Ascending aorta (tissue), 2 donors: ENCODE results near the gene EMILIN2. TPM values are rescaled to one million over a fixed set of nuclear protein-coding genes. Genes with fewer than 3 reads are reported as not detected.

Experiments used
- DNase-seq, 2 donors: peaks; one replicate each; pipeline ENCODE4 v3.0.0-alpha.2; 2019; ENCODE audit warnings: low spot score in 2 of 2
- H3K27ac ChIP-seq, 2 donors: fragments of 200-600 bp; sonication (generic); one replicate each; pipeline ENCODE4 v1.5.1; 2016 to 2017; ENCODE audit warnings: mild to moderate bottlenecking in 1 of 2
- H3K27me3 ChIP-seq: fragments of 200-600 bp; sonication (generic); one replicate; pipeline ENCODE4 v1.5.1; 2017
- H3K36me3 ChIP-seq, 2 donors: fragments of 200-600 bp; sonication (generic); one replicate each; pipeline ENCODE4 v1.5.1; 2016
- H3K4me1 ChIP-seq, 2 donors: fragments of 200-600 bp; sonication (generic); one replicate each; pipeline ENCODE4 v1.5.1; 2016 to 2017; ENCODE audit warnings: mild to moderate bottlenecking in 1 of 2
- H3K4me3 ChIP-seq, 2 donors: fragments of 200-600 bp; sonication (generic); one replicate each; pipeline ENCODE4 v1.5.1; 2016 to 2017; ENCODE audit warnings: mild to moderate bottlenecking in 1 of 2
- H3K9me3 ChIP-seq, 2 donors: fragments of 200-600 bp; sonication (generic); one replicate each; pipeline ENCODE4 v1.5.1; 2016
- intact Hi-C: fragments of 100-400 bp; cut with DNase I; formaldehyde crosslinking; loops from one replicate; pipeline ENCODE4 v1.15.1; 2023
- total RNA-seq: library from RNA; depleted of rRNA; stranded (reverse); fragments of >200 nt; gene quantifications from one replicate; pipeline ENCODE4 v1.1.0, GENCODE V29; 2016
- TF ChIP-seq, protein P1 (sequence below), 3 experiments: fragments of 200-600 bp in 2 of 3; fragments of 450-650 bp in 1 of 3; sonication (generic) in 2 of 3; IDR thresholded peaks; one replicate each; pipeline ENCODE4 v1.5.1; 2016 to 2019; ENCODE audit warnings: antibody characterized with exemption in 3 of 3, mild to moderate bottlenecking in 1 of 3, moderate library complexity in 1 of 3

EMILIN2 gene
- total RNA-seq, 1 donor from 2014 or later: 22.4 TPM

DNA sequence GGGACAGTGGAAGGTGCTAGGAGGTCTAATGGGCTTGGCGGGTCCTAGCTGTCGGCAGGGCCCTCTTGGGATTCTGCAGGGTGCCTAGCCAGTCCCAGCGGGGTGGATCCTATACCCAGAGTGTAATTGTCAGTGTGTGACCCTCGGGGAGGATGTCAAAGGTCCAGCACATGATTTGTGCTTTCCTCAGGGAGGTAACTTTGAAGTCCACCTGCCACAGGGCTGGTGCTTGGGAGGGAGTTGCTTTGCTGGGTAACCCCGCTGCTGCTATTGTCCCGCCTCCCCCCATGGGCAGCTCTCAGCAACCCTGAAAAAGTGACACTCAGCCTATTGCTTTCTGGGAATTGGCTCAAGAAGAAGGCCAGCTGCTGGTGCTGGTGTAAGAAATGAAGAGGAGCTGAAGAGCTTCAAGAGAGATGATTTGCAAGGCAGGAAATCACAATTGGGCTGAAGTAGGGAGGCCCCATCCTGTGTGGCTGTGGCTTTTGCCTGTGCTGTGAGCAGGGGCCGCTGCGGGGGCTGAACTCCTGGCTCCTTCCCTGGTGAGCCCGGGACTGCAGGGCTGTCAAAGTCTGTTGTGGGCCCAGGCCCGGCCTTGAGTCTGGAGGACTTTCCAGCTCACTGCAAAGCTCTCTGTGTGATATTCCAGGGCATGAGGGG, 36.4 kb downstream of the EMILIN2 start:
- Histone ChIP-seq H3K36me3 (peaks cover 0 to 9% of the 10 kb centered on the region in 2 donors), H3K9me3 (no peaks in the 10 kb centered on the region), H3K27ac (peak overlapping the region in 1 of 2 donors; percentile 93), H3K4me1 (peaks cover 0 to 14% of the 10 kb centered on the region in 2 donors), H3K4me3 (no peak overlapping the region), H3K27me3 (no peaks in the 10 kb centered on the region)
- intact Hi-C loops: no loop called here
- TF ChIP-seq, protein P1, sequence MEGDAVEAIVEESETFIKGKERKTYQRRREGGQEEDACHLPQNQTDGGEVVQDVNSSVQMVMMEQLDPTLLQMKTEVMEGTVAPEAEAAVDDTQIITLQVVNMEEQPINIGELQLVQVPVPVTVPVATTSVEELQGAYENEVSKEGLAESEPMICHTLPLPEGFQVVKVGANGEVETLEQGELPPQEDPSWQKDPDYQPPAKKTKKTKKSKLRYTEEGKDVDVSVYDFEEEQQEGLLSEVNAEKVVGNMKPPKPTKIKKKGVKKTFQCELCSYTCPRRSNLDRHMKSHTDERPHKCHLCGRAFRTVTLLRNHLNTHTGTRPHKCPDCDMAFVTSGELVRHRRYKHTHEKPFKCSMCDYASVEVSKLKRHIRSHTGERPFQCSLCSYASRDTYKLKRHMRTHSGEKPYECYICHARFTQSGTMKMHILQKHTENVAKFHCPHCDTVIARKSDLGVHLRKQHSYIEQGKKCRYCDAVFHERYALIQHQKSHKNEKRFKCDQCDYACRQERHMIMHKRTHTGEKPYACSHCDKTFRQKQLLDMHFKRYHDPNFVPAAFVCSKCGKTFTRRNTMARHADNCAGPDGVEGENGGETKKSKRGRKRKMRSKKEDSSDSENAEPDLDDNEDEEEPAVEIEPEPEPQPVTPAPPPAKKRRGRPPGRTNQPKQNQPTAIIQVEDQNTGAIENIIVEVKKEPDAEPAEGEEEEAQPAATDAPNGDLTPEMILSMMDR (IDR thresholded peaks at IDR 0.05): no peak
- DNase-seq: no peak

DNA sequence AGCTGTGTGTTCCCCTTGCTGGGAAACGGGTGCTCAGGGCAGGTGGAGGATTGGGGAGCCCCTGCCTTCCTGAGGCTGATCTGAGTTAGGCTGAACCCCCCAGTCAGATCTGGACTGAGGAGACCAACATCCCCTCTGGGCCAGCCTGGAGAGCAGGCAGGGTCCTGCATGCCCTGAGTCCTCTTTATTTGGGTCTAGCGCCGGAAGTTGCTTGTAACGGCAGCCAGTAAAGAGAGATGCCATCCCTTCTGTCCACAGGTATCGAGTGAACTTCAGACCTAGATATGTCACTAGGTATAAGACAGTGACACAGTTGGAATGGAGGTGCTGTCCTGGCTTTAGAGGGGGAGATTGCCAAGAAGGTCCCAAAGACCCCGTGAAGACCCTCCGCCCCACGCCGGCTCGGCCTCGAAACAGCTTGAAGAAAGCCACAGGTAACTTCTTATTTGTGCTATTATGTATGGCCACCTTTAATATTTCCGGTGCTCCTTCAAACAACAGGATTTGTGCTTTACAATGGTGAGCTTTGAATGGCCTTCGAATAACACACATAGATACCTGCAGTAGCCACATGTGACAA, 38.0 kb downstream of the EMILIN2 start:
- no peaks in the 10 kb centered on the region for H3K27me3 ChIP-seq
- H3K27ac ChIP-seq: no peak overlapping the region
- intact Hi-C loops: no loop called here
- peaks cover 0 to 14% of the 10 kb centered on the region in 2 donors for H3K4me1 ChIP-seq
- no peak for DNase-seq
- H3K36me3 ChIP-seq: peaks cover 0 to 9% of the 10 kb centered on the region in 2 donors
- H3K4me3 ChIP-seq: no peak overlapping the region
- TF ChIP-seq, protein P1 (IDR thresholded peaks at IDR 0.05): no peak
- H3K9me3 ChIP-seq: no peaks in the 10 kb centered on the region

DNA sequence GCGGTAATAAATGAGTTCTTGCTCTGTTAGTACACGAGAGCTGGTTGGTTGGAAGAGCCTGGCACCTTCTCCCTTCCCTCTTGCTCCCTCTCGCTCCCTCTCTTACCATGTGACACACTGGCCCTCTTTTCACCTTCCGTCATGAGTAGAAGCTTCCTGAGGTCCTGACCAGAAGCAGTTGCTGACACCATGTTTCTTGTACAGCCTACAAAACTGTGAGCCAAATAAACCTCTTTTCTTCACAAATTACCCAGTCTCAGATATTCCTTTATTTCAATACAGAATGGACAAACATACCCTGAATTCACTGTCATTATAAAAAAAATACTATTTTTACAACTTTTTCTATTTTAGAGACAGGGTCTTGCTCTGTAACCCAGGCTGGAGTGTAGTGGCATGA, 40.7 kb downstream of the EMILIN2 start:
- no peak overlapping the region for H3K4me3 ChIP-seq
- no peak overlapping the region for H3K27ac ChIP-seq
- no peak for DNase-seq
- H3K9me3 ChIP-seq: no peaks in the 10 kb centered on the region
- H3K27me3 ChIP-seq: no peaks in the 10 kb centered on the region
- peaks cover 0 to 9% of the 10 kb centered on the region in 2 donors for H3K36me3 ChIP-seq
- intact Hi-C loops: no loop called here
- H3K4me1 ChIP-seq: no peaks in the 10 kb centered on the region
- TF ChIP-seq, protein P1 (IDR thresholded peaks at IDR 0.05): no peak

DNA sequence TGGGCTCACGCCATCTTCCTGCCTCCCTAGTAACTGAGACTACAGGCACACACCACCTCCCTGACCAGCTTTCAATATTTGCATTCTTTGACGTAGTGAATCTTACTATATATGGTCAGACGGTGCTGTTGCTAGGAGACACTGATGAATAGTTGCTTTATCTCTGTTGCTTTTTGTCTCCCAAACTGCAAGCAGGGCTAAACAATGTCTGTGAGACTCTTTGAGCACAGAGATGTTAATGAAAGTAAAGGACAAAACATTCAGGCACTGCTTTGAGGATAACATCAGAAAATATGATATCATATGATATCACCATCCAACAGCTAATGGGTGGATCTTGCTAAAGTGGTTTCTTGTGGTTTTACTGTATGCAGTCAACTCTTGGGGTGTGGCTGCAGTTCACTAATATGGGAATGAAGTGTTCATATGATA, 43.0 kb downstream of the EMILIN2 start:
- no peaks in the 10 kb centered on the region for H3K27me3 ChIP-seq
- intact Hi-C loops: no loop called here
- TF ChIP-seq, protein P1 (IDR thresholded peaks at IDR 0.05): no peak
- H3K27ac ChIP-seq: no peak overlapping the region
- no peaks in the 10 kb centered on the region for H3K9me3 ChIP-seq
- H3K4me1 ChIP-seq: peaks cover 0 to 3% of the 10 kb centered on the region in 2 donors
- peaks cover 0 to 9% of the 10 kb centered on the region in 2 donors for H3K36me3 ChIP-seq
- H3K4me3 ChIP-seq: no peak overlapping the region
- no peak for DNase-seq

DNA sequence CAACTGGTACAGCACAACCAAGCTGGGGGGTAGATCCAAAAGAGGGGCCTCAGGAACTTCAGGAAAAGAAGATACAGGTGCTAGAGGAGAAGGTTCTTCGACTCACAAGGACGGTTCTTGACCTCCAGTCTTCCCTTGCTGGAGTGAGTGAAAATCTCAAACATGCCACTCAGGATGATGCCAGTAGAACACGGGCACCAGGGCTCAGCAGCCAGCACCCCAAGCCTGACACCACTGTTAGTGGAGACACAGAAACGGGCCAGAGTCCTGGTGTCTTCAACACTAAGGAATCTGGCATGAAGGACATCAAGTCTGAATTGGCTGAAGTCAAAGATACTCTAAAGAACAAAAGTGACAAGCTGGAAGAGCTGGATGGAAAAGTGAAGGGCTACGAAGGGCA, 43.8 kb downstream of the EMILIN2 start:
- TF ChIP-seq, protein P1 (IDR thresholded peaks at IDR 0.05): no peak
- no peak for DNase-seq
- intact Hi-C loops: no loop called here
- Histone ChIP-seq H3K4me1 (peaks cover 0 to 3% of the 10 kb centered on the region in 2 donors), H3K36me3 (peaks cover 0 to 11% of the 10 kb centered on the region in 2 donors), H3K9me3 (no peaks in the 10 kb centered on the region), H3K27ac (no peak overlapping the region), H3K4me3 (no peak overlapping the region), H3K27me3 (no peaks in the 10 kb centered on the region)
